Nephron progenitor cell (in vitro differentiated cells): ENCODE measurements around the gene TPM3.
"Not testable (repeated sequence)": the region's sequence is repeated elsewhere in the genome, so short reads cannot be mapped to it uniquely, and the experiment has no call there.

Experiments used
- DNase-seq: peaks from one replicate; pipeline ENCODE4 v3.0.0; 2021
- H3K27ac Mint-ChIP-seq: 2 replicates; pipeline ENCODE4 v1.8.0; 2021; ENCODE audit warnings: mild to moderate bottlenecking, moderate library complexity, mixed read lengths
- H3K27me3 Mint-ChIP-seq: 2 replicates; pipeline ENCODE4 v1.8.0; 2021; ENCODE audit warnings: mild to moderate bottlenecking, low read depth, mixed read lengths; ENCODE audit not compliant: poor library complexity
- H3K36me3 Mint-ChIP-seq: 2 replicates; pipeline ENCODE4 v1.8.0; 2021; ENCODE audit warnings: low read depth, mixed read lengths
- H3K4me1 Mint-ChIP-seq: 2 replicates; pipeline ENCODE4 v1.8.0; 2021; ENCODE audit warnings: mixed read lengths
- H3K4me3 Mint-ChIP-seq: 2 replicates; pipeline ENCODE4 v1.8.0; 2021; ENCODE audit warnings: mild to moderate bottlenecking, moderate library complexity, mixed read lengths
- H3K9me3 Mint-ChIP-seq: 2 replicates; pipeline ENCODE4 v1.8.0; 2021; ENCODE audit warnings: mild to moderate bottlenecking, moderate library complexity, mixed read lengths
- TF ChIP-seq, protein P1 (sequence below): fragments of 200-600 bp; sonication (generic); IDR thresholded peaks from 2 replicates; pipeline ENCODE4 v1.5.0; 2021; ENCODE audit warnings: antibody characterized with exemption

Gene TPM3

DNA sequence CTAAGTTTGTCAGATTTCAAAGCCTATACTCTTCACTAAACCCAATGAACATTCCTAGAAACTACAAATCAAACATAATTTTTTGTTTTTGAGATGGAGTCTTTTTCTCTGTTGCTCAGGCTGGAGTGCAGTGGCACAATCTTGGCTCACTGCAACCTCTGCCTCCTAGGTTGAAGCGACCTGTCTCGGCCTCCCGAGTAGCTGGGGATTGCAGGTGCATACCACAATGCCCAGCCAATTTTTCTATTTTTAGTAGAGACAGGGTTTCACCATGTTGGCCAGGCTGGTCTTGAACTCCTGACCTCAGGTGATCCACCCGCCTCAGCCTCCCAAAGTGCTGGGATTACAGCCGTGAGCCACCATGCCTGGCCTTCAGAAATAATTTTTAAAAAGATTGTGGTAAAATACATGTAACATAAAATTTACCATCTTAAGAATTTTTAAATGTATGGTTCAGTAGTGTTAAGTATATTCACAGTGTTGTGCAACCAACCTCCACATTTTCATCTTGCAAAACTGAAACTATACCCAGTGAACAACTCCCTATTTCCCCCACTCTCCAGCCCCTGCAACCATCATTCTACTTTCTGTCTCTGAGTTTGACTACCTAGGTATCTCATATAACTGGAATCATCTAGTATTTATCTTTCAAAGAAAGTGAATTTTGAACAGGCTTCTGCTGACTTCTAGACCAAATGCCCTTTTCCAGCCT lies 16.9 kb upstream of the TPM3 start:
- TF ChIP-seq, protein P1, sequence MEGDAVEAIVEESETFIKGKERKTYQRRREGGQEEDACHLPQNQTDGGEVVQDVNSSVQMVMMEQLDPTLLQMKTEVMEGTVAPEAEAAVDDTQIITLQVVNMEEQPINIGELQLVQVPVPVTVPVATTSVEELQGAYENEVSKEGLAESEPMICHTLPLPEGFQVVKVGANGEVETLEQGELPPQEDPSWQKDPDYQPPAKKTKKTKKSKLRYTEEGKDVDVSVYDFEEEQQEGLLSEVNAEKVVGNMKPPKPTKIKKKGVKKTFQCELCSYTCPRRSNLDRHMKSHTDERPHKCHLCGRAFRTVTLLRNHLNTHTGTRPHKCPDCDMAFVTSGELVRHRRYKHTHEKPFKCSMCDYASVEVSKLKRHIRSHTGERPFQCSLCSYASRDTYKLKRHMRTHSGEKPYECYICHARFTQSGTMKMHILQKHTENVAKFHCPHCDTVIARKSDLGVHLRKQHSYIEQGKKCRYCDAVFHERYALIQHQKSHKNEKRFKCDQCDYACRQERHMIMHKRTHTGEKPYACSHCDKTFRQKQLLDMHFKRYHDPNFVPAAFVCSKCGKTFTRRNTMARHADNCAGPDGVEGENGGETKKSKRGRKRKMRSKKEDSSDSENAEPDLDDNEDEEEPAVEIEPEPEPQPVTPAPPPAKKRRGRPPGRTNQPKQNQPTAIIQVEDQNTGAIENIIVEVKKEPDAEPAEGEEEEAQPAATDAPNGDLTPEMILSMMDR, result no peak
- no peak for DNase-seq
- no peaks in the 10 kb centered on the region for H3K9me3 Mint-ChIP-seq
- no peaks in the 10 kb centered on the region for H3K27me3 Mint-ChIP-seq
- H3K4me3 Mint-ChIP-seq, result no peak overlapping the region
- H3K27ac Mint-ChIP-seq, result no peak overlapping the region
- H3K4me1 Mint-ChIP-seq, result no peaks in the 10 kb centered on the region
- H3K36me3 Mint-ChIP-seq, result peaks cover 72% of the 10 kb centered on the region

DNA sequence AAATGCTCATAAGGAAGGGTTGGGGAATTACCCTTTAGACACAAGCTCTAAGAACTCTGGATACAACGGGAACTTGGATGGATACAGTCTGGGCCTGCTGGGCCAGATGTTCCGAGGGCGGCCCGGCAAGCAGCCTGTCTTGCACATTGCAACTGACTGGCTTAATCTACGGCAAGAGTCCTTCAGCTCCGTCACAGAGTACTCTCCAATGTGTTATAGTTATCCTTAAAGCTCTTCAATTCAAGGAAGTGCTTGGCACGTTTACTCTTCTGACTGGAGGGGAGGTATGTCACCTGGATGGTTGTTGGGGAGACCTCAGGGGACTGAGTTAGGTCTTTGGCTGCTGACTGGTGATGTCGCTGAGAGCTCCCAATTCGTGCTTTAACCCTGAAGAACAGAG lies 15.4 kb upstream of the TPM3 start:
- TF ChIP-seq, protein P1, result no peak
- H3K4me1 Mint-ChIP-seq, result no peaks in the 10 kb centered on the region
- no peaks in the 10 kb centered on the region for H3K9me3 Mint-ChIP-seq
- H3K27ac Mint-ChIP-seq, result peak overlapping the region; percentile 87
- DNase-seq, result no peak
- no peaks in the 10 kb centered on the region for H3K27me3 Mint-ChIP-seq
- H3K4me3 Mint-ChIP-seq, result no peak overlapping the region
- H3K36me3 Mint-ChIP-seq, result peaks cover 59% of the 10 kb centered on the region

DNA sequence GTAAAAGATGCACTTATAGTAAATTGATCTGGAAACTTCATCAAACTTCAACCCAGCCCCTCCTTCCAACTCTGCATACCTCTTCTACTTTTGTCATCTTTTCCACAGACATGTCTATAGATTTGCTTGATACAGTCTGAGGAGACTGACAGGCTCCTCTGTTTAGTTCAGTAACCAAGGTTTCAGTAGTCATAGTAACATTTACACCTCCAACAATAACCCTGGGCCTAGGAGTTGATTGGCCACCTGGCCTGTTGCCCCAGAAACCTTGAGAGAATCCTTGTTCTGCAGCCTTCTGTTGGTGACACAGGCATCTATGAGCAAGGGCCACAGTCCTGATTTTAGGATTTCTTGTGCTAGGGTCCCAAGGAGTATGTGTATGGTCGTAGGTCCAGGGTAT lies 14.3 kb upstream of the TPM3 start, which contains the start of gene CFAP141:
Gene CFAP141 (minus strand): TSS at position 138 of the 400 bp plus-strand sequence. CDS start 26 bp downstream, at position 112.
- Mint-ChIP-seq H3K27ac (peak within 1 kb of the TSS; percentile 98), H3K9me3 (no peaks in the 10 kb centered on the region), H3K27me3 (no peaks in the 10 kb centered on the region), H3K36me3 (peaks cover 54% of the 10 kb centered on the region), H3K4me3 (no peak within 1 kb of the TSS), H3K4me1 (no peaks in the 10 kb centered on the region)
- no peak for DNase-seq
- TF ChIP-seq, protein P1, result no peak

DNA sequence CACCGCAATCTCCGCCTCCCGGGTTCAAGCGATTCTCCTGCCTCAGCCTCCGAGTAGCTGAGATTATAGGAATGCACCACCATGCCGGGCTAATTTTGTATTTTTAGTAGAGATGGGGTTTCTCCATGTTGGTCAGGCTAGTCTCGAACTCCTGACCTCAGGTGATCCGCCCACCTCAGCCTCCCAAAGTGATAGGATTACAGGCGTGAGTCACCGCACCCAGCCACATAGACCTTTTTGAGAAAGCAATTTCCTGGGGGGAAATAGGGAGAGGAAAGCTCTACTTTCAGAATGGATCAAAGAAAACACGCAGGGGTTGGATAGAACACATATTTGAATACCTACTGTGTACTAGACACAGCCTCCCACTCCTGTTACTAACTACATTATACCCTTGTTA lies 13.9 kb upstream of the TPM3 start:
- peak overlapping the region; percentile 98 for H3K27ac Mint-ChIP-seq
- H3K27me3 Mint-ChIP-seq, H3K4me3 Mint-ChIP-seq: not testable (repeated sequence)

DNA sequence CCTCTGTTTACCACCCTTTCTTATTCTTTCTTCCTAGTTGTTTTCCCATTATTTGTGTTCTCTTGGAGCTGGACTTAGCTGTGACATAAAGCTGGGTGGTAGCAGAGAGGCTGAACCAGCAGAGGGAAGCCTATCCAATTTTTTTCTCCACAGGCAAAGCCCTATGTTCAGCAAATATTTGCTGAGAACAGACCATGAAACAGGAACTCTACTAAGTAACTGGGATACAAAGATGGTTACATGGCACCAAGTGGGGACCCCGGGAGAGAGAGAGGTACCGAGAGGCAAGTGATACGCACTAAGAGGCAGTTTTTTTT lies 7.6 kb upstream of the TPM3 start:
- TF ChIP-seq, protein P1, result no peak
- Mint-ChIP-seq H3K36me3 (no peaks in the 10 kb centered on the region), H3K27me3 (peaks cover 8% of the 10 kb centered on the region), H3K4me1 (peaks cover 27% of the 10 kb centered on the region), H3K4me3 (no peak overlapping the region), H3K9me3 (no peaks in the 10 kb centered on the region), H3K27ac (no peak overlapping the region)
- no peak for DNase-seq

More for the DNA sequence above, 13.9 kb upstream of the TPM3 start:
- H3K4me1 Mint-ChIP-seq, DNase-seq, H3K9me3 Mint-ChIP-seq: not testable (repeated sequence)
- peaks cover 52% of the 10 kb centered on the region for H3K36me3 Mint-ChIP-seq

DNA sequence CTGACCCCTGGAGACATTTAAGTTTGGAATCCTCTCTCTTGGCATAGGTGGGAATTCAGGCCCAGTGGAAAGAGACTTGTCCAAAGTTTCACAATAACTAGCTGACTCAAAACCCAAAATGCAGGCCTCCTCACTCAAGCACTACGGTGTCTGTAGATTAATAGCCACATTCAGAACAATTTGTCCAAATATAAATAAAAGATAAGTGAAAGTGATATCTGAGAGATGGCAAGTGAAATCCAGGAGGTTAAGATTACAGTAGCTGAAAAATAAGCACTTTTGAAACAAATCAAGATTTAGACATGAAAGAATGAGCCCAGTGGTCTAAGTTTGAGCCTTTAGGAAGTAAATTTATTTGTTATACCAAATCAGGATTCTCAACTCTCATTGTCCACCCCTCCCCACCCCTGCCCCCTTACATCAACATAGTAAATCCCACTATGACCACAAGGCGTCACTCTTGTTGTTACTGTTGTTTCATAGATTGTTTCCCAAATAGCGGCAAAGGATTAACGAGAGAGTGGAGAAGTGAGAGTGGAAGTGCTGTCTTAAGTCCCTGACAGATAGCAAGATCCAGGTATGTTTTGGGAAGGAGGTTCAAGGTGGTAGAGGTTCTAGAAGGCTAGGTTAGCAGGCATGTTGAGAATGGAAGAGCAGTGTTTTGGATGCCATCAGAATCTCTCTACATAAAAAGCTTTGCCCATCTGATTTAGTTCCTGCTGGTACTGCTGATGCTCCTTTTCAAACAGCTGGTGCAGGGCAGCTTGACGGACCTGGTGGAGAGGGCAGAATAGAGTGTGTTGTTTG lies 7.1 kb upstream of the TPM3 start:
- H3K27me3 Mint-ChIP-seq, result peaks cover 13% of the 10 kb centered on the region
- TF ChIP-seq, protein P1, result peak; percentile 40
- no peaks in the 10 kb centered on the region for H3K9me3 Mint-ChIP-seq
- H3K36me3 Mint-ChIP-seq, result no peaks in the 10 kb centered on the region
- H3K4me1 Mint-ChIP-seq, result peaks cover 27% of the 10 kb centered on the region
- H3K27ac Mint-ChIP-seq, result no peak overlapping the region
- peak; percentile 31 for DNase-seq
- no peak overlapping the region for H3K4me3 Mint-ChIP-seq
